ENCODE measurements around the gene IFI44L.

The IFI44L gene

DNA sequence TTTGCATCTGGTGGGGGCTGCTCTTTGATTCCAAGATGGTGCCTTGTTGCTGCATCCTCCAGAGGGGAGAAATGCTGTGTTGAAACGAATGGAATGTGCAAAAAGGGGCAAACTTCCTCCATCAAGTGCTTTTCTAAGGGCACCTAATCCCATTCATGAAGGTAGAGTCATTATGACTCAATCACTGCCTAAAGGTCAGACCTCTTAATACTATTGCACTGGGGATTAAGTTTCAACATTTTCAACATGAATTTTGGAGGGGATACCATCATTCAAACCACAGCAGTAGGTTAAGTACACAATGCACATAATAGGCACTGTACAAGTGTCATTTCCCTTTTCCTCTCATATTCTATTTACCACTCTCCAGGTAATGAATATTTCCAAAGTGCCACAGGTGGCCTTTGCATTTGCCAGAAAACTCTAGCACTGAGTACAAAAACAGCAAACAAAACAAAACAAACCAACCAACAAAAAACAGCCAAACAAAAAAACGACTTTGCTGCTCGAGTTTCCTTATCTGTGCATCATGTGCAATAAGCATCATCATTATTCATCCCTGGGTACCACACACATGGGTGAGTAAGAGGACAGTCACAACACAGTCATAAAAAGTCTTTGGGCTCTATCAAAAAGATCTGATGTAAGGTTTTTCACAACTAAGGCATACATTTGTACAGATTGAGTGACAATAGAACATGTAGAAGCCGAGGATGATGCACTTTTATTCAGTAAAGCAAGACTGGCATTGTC lies 71.9 kb downstream of the IFI44L start:
- DNase-seq = no peak
